Thyroid gland (tissue), 4 donors: ENCODE results near the gene GLIS2. TPM values are rescaled to one million over a fixed set of nuclear protein-coding genes. Genes with fewer than 3 reads are reported as not detected.
A peak's percentile ranks its signal among the peaks of the same experiment; 100 is the strongest.

ENCODE experiments used
- DNase-seq, 2 donors: peaks; one replicate each; pipeline ENCODE4 v3.0.0-alpha.2; 2019
- H3K27ac ChIP-seq, 3 donors: fragments of 200-600 bp; sonication (generic); 1 replicate in 2 of 3; 2 replicates in 1 of 3; pipeline ENCODE4 v1.5.1; 2016 to 2019; ENCODE audit warnings: mild to moderate bottlenecking in 1 of 3, moderate library complexity in 1 of 3
- H3K27me3 ChIP-seq: fragments of 200-600 bp; sonication (generic); one replicate; pipeline ENCODE4 v1.5.1; 2019
- H3K36me3 ChIP-seq, 2 donors: fragments of 200-600 bp; sonication (generic); one replicate each; pipeline ENCODE4 v1.5.1; 2016 to 2019
- H3K4me1 ChIP-seq, 2 donors: fragments of 200-600 bp; sonication (generic); one replicate each; pipeline ENCODE4 v1.5.1; 2017 to 2019
- H3K4me3 ChIP-seq, 3 donors: fragments of 200-600 bp; sonication (generic); replicated peaks in 1 of 3; 1 replicate in 2 of 3; 2 replicates in 1 of 3; pipeline ENCODE4 v1.5.1; 2016; ENCODE audit warnings: mild to moderate bottlenecking in 1 of 3
- H3K9me3 ChIP-seq: fragments of 200-600 bp; sonication (generic); one replicate; pipeline ENCODE4 v1.5.1; 2017
- POLR2A ChIP-seq, 2 donors: fragments of 450-650 bp; IDR thresholded peaks; one replicate each; pipeline ENCODE4 v1.6.1; 2017; ENCODE audit warnings: antibody characterized with exemption in 2 of 2, mild to moderate bottlenecking in 2 of 2, moderate library complexity in 1 of 2
- WGBS, 2 donors: methylation state at CpG; one replicate each; pipeline ENCODE4 v1.1.5; 2017; 5-methylcytosine and 5-hydroxymethylcytosine counted together
- intact Hi-C: fragments of 100-400 bp; cut with DNase I; formaldehyde crosslinking; loops from one replicate; pipeline ENCODE4 v1.15.1; 2023
- total RNA-seq, 4 donors: library from RNA; depleted of rRNA; stranded (reverse); fragments of >200 nt; gene quantifications; one replicate each; pipeline ENCODE4 v1.2.3, GENCODE V29; 2016
- TF ChIP-seq, protein P1 (sequence below), 6 experiments: fragments of 200-600 bp in 3 of 6; fragments of 450-650 bp in 3 of 6; sonication (generic) in 3 of 6; IDR thresholded peaks; one replicate each; pipeline ENCODE4 v1.5.1; 2016 to 2019; ENCODE audit warnings: antibody characterized with exemption in 6 of 6, mild to moderate bottlenecking in 2 of 6, inconsistent platforms in 1 of 6, moderate library complexity in 1 of 6

The GLIS2 gene
- total RNA-seq, 4 donors from 2014 or later, result 5.5 to 7.6 (median 6.7) TPM

DNA sequence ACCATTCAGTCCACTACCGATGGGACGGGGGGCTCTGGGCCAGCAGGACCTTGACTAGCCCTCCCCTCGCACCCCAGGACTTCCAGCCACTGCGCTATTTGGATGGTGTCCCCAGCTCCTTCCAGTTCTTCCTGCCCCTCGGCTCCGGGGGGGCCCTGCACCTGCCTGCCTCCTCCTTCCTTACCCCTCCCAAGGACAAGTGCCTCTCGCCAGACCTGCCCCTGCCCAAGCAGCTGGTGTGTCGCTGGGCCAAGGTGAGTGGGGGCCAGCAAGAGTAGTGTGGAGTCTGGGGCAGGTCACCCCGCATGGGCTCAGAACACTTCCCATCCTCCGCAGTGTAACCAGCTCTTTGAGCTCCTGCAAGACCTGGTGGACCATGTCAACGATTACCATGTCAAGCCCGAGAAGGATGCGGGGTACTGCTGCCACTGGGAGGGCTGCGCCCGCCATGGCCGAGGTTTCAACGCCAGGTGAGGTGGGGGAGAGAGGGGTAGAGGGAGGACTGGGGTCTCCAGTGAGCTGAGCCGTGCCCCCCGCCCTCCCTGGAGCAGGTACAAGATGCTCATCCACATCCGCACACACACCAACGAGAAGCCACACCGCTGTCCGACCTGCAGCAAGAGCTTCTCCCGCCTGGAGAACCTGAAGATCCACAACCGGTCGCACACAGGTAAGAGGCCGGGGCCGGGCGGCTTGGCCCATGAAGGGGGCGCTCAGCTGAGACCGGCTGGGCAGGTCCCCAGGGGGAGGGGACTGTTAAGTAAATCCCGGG is 19.0 kb downstream of the GLIS2 start:
- Histone ChIP-seq H3K27ac (peak overlapping the region in 1 of 3 donors; percentile 11), H3K27me3 (no peaks in the 10 kb centered on the region), H3K4me3 (no peak overlapping the region), H3K9me3 (no peaks in the 10 kb centered on the region), H3K4me1 (peaks cover 3 to 13% of the 10 kb centered on the region in 2 donors), H3K36me3 (peaks cover 4 to 13% of the 10 kb centered on the region in 2 donors)
- whole genome bisulfite sequencing, 2 donors, result 66 to 80% methylated on average over 15 to 29 of the region's 32 CpGs
- intact Hi-C loops, result loop anchor here (5.0 kb wide), 1 partner anchor 128 kb away; no protein-coding TSS in a partner anchor
- DNase-seq, result peak; percentile 81 to 85
- TF ChIP-seq, protein P1, sequence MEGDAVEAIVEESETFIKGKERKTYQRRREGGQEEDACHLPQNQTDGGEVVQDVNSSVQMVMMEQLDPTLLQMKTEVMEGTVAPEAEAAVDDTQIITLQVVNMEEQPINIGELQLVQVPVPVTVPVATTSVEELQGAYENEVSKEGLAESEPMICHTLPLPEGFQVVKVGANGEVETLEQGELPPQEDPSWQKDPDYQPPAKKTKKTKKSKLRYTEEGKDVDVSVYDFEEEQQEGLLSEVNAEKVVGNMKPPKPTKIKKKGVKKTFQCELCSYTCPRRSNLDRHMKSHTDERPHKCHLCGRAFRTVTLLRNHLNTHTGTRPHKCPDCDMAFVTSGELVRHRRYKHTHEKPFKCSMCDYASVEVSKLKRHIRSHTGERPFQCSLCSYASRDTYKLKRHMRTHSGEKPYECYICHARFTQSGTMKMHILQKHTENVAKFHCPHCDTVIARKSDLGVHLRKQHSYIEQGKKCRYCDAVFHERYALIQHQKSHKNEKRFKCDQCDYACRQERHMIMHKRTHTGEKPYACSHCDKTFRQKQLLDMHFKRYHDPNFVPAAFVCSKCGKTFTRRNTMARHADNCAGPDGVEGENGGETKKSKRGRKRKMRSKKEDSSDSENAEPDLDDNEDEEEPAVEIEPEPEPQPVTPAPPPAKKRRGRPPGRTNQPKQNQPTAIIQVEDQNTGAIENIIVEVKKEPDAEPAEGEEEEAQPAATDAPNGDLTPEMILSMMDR (IDR thresholded peaks at IDR 0.05), result no peak
- TF ChIP-seq POLR2A (IDR thresholded peaks at IDR 0.05), result no peak

GRCh38 chr16:4336701-4337539 is 21.1 kb downstream of the GLIS2 start:
- Histone ChIP-seq H3K4me3 (no peak overlapping the region), H3K27me3 (no peaks in the 10 kb centered on the region), H3K4me1 (peaks cover 3 to 8% of the 10 kb centered on the region in 2 donors), H3K27ac (no peak overlapping the region), H3K9me3 (no peaks in the 10 kb centered on the region), H3K36me3 (peaks cover 4 to 13% of the 10 kb centered on the region in 2 donors)
- no peak for DNase-seq
- no peak for TF ChIP-seq POLR2A (IDR thresholded peaks at IDR 0.05)
- TF ChIP-seq, protein P1 (IDR thresholded peaks at IDR 0.05), result no peak
- WGBS, 2 donors, result 98 to 100% methylated on average over 6 to 27 of the region's 41 CpGs
- intact Hi-C loops, result no loop called here

DNA sequence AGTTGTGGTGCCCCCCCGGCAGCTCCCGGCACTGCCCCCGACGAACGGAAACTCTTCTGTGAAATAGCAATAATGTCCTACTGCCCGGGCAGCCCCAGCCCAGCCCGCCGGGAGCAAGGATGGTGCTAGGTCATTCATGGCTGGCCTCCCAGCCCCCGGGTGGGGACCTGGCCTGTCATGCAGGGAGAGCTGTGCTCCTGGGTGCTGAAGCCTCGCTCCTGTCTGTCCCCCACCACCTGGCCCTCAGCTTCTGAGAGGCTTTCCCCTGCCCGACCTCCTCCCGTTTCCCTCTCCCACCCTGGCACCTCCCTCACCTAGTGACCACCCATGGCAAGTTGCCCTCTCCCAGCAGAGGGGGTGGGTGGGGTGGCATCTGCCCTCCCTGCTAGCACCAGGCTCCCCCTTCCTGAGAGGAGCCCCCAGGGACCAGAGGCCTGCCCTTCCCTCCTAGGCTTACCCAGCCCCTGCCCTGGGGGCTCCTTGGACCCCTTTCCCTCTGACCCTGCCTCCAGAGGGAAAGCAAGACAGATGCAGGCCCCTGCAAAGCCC is 21.7 kb downstream of the GLIS2 start:
- Histone ChIP-seq H3K9me3 (no peaks in the 10 kb centered on the region), H3K4me1 (peaks cover 3 to 8% of the 10 kb centered on the region in 2 donors), H3K36me3 (peaks cover 0 to 13% of the 10 kb centered on the region in 2 donors), H3K27me3 (no peaks in the 10 kb centered on the region), H3K4me3 (no peak overlapping the region), H3K27ac (no peak overlapping the region)
- intact Hi-C loops, result no loop called here
- DNase-seq, result no peak
- 96 to 97% methylated on average over 3 of the region's 12 CpGs for WGBS, 2 donors
- TF ChIP-seq, protein P1 (IDR thresholded peaks at IDR 0.05), result no peak
- TF ChIP-seq POLR2A (IDR thresholded peaks at IDR 0.05), result no peak

DNA sequence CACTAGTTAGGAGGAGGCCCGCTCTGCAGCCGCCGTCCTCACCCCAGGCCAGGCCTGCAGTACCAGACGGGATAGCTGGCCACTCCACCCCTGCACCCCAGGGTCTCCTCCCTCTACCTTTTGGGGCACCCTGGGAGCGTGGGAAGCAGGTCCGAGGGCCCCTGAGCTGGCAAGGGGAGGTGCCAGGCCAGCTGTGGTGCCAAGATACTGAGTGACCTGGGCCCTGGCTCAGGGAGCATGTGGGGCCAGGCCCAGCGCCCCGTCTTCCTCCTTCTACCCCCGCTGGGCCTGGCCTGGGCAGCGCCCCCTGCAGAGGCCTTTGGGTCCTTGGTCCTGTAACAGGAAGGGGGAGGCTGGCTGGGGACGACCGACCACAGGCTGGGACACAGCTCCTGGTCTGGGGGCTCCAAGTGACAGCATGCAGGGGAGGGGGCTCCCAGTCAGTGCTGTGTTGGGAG is 22.3 kb downstream of the GLIS2 start:
- no peak overlapping the region for H3K27ac ChIP-seq
- peaks cover 0 to 13% of the 10 kb centered on the region in 2 donors for H3K36me3 ChIP-seq
- DNase-seq, result no peak
- no peaks in the 10 kb centered on the region for H3K27me3 ChIP-seq
- H3K4me1 ChIP-seq, result peaks cover 3 to 8% of the 10 kb centered on the region in 2 donors
- intact Hi-C loops, result no loop called here
- H3K4me3 ChIP-seq, result no peak overlapping the region
- H3K9me3 ChIP-seq, result no peaks in the 10 kb centered on the region
- TF ChIP-seq, protein P1 (IDR thresholded peaks at IDR 0.05), result no peak
- TF ChIP-seq POLR2A (IDR thresholded peaks at IDR 0.05), result no peak
- 60 to 97% methylated on average over 1 to 8 of the region's 12 CpGs for WGBS, 2 donors
